Type B pancreatic cell (in vitro differentiated cells): ENCODE data around the gene AHCTF1. TPM values are rescaled to one million over a fixed set of nuclear protein-coding genes. Genes with fewer than 3 reads are reported as not detected.

Experiments
- DNase-seq: peaks from one replicate; pipeline ENCODE4 v3.0.0; 2021; ENCODE audit warnings: mixed read lengths; ENCODE audit not compliant: unreplicated experiment; ENCODE audit errors: extremely low spot score
- H3K27ac Mint-ChIP-seq: 2 replicates; pipeline ENCODE4 v1.8.0; 2021; ENCODE audit warnings: mild to moderate bottlenecking, mixed read lengths
- H3K27me3 Mint-ChIP-seq: 2 replicates; pipeline ENCODE4 v1.8.0; 2021; ENCODE audit warnings: mixed read lengths
- H3K36me3 Mint-ChIP-seq: 2 replicates; pipeline ENCODE4 v1.8.0; 2021; ENCODE audit warnings: mixed read lengths
- H3K4me1 Mint-ChIP-seq: one replicate; pipeline ENCODE4 v1.8.0; 2021; ENCODE audit warnings: mixed read lengths; ENCODE audit not compliant: unreplicated experiment
- H3K4me3 Mint-ChIP-seq: 2 replicates; pipeline ENCODE4 v1.8.0; 2021; ENCODE audit warnings: mild to moderate bottlenecking, mixed read lengths
- H3K9me3 Mint-ChIP-seq: 2 replicates; pipeline ENCODE4 v1.8.0; 2021; ENCODE audit warnings: mixed read lengths
- total RNA-seq: library from RNA; stranded (reverse); gene quantifications from 2 replicates; pipeline ENCODE4 v1.2.1, GENCODE V29; 2021; ENCODE audit warnings: low replicate concordance
- TF ChIP-seq, protein P1 (sequence below): fragments of 200-600 bp; sonication (generic); conservative IDR thresholded peaks from 2 replicates; pipeline ENCODE4 v1.5.0; 2021; ENCODE audit warnings: antibody characterized with exemption, mild to moderate bottlenecking

The AHCTF1 gene
- total RNA-seq, 1 donor from 2014 or later: 34.9 TPM

DNA sequence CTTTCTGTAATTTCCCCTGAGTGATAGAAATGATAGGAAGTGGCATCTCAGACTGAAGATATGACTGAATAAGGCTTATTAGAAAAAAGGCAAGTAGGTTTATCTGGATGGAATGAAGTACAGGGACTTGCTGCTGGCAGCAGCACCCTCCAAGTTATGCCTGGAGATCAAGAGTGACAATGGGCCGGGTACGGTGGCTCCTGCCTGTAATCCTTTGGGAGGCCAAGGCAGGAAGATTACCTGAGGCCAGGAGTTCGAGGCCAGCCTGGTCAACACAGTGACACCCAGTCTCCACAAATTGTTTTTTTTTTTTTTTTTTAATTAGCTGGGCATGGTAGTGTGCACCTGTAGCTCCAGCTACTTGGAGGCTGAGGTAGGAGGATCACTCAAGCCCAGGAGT is 119.8 kb downstream of the AHCTF1 start:
- Mint-ChIP-seq H3K27me3 (peaks cover 9% of the 10 kb centered on the region), H3K36me3 (no peaks in the 10 kb centered on the region), H3K4me3 (no peak overlapping the region), H3K27ac (no peak overlapping the region), H3K9me3 (no peaks in the 10 kb centered on the region), H3K4me1 (peaks cover 4% of the 10 kb centered on the region)
- TF ChIP-seq, protein P1, sequence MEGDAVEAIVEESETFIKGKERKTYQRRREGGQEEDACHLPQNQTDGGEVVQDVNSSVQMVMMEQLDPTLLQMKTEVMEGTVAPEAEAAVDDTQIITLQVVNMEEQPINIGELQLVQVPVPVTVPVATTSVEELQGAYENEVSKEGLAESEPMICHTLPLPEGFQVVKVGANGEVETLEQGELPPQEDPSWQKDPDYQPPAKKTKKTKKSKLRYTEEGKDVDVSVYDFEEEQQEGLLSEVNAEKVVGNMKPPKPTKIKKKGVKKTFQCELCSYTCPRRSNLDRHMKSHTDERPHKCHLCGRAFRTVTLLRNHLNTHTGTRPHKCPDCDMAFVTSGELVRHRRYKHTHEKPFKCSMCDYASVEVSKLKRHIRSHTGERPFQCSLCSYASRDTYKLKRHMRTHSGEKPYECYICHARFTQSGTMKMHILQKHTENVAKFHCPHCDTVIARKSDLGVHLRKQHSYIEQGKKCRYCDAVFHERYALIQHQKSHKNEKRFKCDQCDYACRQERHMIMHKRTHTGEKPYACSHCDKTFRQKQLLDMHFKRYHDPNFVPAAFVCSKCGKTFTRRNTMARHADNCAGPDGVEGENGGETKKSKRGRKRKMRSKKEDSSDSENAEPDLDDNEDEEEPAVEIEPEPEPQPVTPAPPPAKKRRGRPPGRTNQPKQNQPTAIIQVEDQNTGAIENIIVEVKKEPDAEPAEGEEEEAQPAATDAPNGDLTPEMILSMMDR: no peak
- no peak for DNase-seq

DNA sequence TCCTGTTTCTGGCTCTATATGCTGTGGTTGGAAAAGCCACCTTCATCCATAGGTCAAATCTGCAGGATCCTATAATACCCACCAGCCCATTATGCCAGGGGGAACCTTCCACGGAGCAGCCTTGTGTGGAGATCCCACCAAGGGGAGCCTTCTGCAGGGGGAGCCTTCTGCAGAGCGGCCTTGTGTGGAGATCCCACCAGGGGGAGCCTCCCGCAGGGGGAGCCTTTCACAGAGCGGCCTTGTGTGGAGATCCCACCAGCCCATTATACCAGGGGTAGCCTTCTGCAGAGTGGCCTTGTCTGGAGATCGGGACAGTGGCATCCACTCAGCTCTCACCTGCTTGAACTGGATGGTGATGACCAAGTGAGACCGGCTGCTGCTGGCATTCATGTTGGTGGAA is 122.3 kb downstream of the AHCTF1 start:
- no peak for DNase-seq
- Mint-ChIP-seq H3K9me3 (no peaks in the 10 kb centered on the region), H3K4me3 (no peak overlapping the region), H3K27me3 (peaks cover 2% of the 10 kb centered on the region), H3K27ac (no peak overlapping the region), H3K36me3 (no peaks in the 10 kb centered on the region), H3K4me1 (no peaks in the 10 kb centered on the region)
- TF ChIP-seq, protein P1: no peak

DNA sequence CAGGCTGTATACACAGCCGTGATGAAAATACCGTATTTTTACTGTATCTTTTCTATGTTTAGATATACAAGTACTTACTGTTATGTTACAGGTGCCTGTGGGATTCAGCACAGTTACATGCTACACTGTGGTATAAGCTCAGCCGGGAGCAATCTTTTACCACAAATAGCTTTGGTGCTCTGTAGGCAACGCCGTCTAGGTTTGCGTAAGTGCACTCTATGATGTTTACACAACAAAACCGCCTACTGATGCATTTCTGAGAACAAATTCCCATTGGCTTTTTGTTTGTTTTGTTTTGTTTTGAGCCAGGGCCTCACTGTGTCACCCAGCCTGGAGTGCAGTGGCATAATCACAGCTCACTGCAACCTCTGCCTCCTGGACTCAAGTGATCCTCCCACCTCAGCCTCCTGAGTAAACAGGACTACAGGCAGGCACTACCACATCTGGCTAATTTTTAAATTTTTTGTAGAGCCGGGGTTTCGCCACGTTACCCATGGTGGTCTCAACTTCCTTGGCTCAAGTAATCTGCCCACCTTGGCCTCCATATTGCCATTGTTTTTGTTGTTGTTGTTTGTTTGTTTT is 126.5 kb downstream of the AHCTF1 start:
- no peak for DNase-seq
- Mint-ChIP-seq H3K4me1 (peaks cover 5% of the 10 kb centered on the region), H3K36me3 (no peaks in the 10 kb centered on the region), H3K9me3 (no peaks in the 10 kb centered on the region), H3K27ac (no peak overlapping the region), H3K4me3 (no peak overlapping the region), H3K27me3 (peaks cover 5% of the 10 kb centered on the region)
- TF ChIP-seq, protein P1: no peak

DNA sequence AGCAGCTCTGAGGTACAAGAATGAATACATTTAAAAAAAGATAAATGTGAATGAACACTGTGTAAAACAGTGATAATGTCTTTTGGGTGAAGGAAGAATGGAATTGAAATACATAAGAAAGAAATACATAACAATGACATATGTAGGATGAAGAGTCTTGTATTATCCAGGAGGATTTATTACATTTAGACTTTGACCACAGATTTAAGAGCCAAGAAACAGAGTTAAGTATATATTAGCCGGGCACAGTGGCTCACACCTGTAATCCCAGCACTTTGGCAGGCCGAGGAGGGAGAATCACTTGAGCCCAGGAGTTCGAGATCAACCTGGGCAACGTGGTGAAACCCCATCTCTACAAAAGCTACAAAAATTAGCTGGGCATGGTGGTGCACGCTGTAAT is 127.9 kb downstream of the AHCTF1 start:
- no peak for DNase-seq
- peaks cover 8% of the 10 kb centered on the region for H3K27me3 Mint-ChIP-seq
- no peaks in the 10 kb centered on the region for H3K9me3 Mint-ChIP-seq
- TF ChIP-seq, protein P1: no peak
- no peaks in the 10 kb centered on the region for H3K36me3 Mint-ChIP-seq
- no peak overlapping the region for H3K27ac Mint-ChIP-seq
- H3K4me3 Mint-ChIP-seq: no peak overlapping the region
- peaks cover 13% of the 10 kb centered on the region for H3K4me1 Mint-ChIP-seq

DNA sequence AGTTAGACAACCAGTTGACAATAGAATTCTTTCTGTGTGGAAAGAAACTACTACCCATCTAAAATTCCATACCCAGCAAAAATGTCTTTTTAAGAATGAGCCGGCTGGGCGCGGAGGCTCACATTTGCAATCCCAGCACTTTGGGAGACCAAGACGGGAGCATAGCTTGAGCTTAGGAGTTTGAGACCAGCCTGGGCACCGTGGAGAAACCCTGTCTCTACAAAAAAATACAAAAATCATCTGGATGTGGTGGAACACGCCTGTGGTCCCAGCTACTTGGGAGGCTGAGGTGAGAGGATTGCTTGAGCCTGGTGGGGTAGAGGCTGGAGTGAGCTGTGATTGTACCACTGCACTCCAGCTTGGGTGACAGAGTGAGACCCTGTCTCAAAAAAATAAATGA is 128.4 kb downstream of the AHCTF1 start:
- H3K27ac Mint-ChIP-seq: no peak overlapping the region
- peaks cover 15% of the 10 kb centered on the region for H3K4me1 Mint-ChIP-seq
- DNase-seq: no peak
- H3K36me3 Mint-ChIP-seq: no peaks in the 10 kb centered on the region
- TF ChIP-seq, protein P1: no peak
- no peaks in the 10 kb centered on the region for H3K9me3 Mint-ChIP-seq
- peaks cover 8% of the 10 kb centered on the region for H3K27me3 Mint-ChIP-seq
- H3K4me3 Mint-ChIP-seq: no peak overlapping the region
